A673 (cell line): ENCODE data around the gene PRKCH.

Source experiments
- CTCF ChIP-seq: fragments of 300-800, 200-600 bp; sonication (generic); conservative IDR thresholded peaks from 2 replicates; pipeline ENCODE4 v1.5.1; 2017; ENCODE audit warnings: low read depth, mild to moderate bottlenecking, antibody characterized with exemption, low read length, moderate library complexity, mixed read lengths
- EZH2 ChIP-seq: fragments of 200-600 bp; sonication (generic); IDR thresholded peaks from 2 replicates; pipeline ENCODE4 v1.6.1; 2017; ENCODE audit warnings: borderline replicate concordance, low read depth, mild to moderate bottlenecking, mixed read lengths, antibody characterized with exemption, low read length; ENCODE audit not compliant: poor library complexity, severe bottlenecking

- no peak for TF ChIP-seq CTCF
- no peak for TF ChIP-seq EZH2
These were observed 167.3 kb downstream of the PRKCH start for GRCh38 chr14:61488417-61489401.
